ENCODE data around the gene S100A16.

- no peak for TF ChIP-seq GATA2 (IDR thresholded peaks at IDR 0.05; ENCODE audit: low read depth, low read length)
- TF ChIP-seq GATA3 (IDR thresholded peaks at IDR 0.05; ENCODE audit: low read depth, low read length): no peak
These were observed 4.7 kb upstream of the S100A16 start for GRCh38 chr1:153617663-153618062.
